ENCODE measurements around the gene EPB41L4A.

GRCh38 chr5:112263469-112263868, 155.6 kb downstream of the EPB41L4A start:
- TF ChIP-seq, protein P1, sequence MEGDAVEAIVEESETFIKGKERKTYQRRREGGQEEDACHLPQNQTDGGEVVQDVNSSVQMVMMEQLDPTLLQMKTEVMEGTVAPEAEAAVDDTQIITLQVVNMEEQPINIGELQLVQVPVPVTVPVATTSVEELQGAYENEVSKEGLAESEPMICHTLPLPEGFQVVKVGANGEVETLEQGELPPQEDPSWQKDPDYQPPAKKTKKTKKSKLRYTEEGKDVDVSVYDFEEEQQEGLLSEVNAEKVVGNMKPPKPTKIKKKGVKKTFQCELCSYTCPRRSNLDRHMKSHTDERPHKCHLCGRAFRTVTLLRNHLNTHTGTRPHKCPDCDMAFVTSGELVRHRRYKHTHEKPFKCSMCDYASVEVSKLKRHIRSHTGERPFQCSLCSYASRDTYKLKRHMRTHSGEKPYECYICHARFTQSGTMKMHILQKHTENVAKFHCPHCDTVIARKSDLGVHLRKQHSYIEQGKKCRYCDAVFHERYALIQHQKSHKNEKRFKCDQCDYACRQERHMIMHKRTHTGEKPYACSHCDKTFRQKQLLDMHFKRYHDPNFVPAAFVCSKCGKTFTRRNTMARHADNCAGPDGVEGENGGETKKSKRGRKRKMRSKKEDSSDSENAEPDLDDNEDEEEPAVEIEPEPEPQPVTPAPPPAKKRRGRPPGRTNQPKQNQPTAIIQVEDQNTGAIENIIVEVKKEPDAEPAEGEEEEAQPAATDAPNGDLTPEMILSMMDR (IDR thresholded peaks at IDR 0.05): no peak
- no peak for TF ChIP-seq ZFX (IDR thresholded peaks at IDR 0.05; ENCODE audit: borderline replicate concordance)
